Breast epithelium (tissue), 3 donors: Measurements from ENCODE around the gene NBAS.

Experiments used
- CTCF ChIP-seq, 3 donors: fragments of 450-650 bp; IDR thresholded peaks; one replicate each; pipeline ENCODE4 v1.5.1; 2016 to 2017; ENCODE audit warnings: antibody characterized with exemption in 3 of 3, mild to moderate bottlenecking in 3 of 3, moderate library complexity in 3 of 3
- POLR2A ChIP-seq: fragments of 450-650 bp; IDR thresholded peaks from one replicate; pipeline ENCODE4 v1.6.1; 2016; ENCODE audit warnings: antibody characterized with exemption, mild to moderate bottlenecking, moderate library complexity
- POLR2AphosphoS5 ChIP-seq, 3 donors: sonication (generic); formaldehyde crosslinking; IDR thresholded peaks; one replicate each; pipeline ENCODE4 v1.6.1; 2017; ENCODE audit warnings: antibody characterized with exemption in 3 of 3

DNA sequence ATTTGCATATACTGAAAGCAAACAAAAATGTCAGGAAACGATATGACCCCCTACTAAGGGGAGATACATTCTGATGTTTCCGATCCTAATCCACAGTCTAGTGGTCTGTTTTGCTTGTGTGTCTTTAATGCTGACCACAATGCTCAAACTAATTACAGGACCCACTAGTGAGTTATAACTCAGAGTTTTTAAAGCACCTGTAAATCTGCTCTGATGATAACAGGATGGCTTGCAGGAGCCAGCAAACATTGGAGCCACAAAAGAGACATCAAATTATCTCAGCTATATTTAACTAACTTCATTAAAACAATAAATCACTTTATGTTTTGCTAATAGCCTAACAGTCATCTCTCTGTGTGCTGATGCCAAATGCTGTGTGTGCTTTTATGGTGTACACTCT lies 300.3 kb downstream of the NBAS start:
- TF ChIP-seq CTCF (IDR thresholded peaks at IDR 0.05) (no peak), POLR2AphosphoS5 (IDR thresholded peaks at IDR 0.05) (no peak), POLR2A (no peak)
